GM19372 (cell line): ENCODE measurements around the gene THRA.
"Not testable (repeated sequence)": the region's sequence is repeated elsewhere in the genome, so short reads cannot be mapped to it uniquely, and the experiment has no call there.

Source experiments
- ATAC-seq: cut with Tn5 transposase; IDR thresholded peaks from one replicate; pipeline ENCODE4 v1.9.1; 2021; ENCODE audit warnings: mild to moderate bottlenecking, low read depth, moderate library complexity; ENCODE audit not compliant: unreplicated experiment

Gene THRA

GRCh38 chr17:40139566-40140058, 76.8 kb downstream of the THRA start:
- ATAC-seq = peak; percentile 22

GRCh38 chr17:40143166-40143565, 80.4 kb downstream of the THRA start:
- ATAC-seq = not testable (repeated sequence)
